ENCODE data around the gene NAP1L5.

Gene NAP1L5

DNA sequence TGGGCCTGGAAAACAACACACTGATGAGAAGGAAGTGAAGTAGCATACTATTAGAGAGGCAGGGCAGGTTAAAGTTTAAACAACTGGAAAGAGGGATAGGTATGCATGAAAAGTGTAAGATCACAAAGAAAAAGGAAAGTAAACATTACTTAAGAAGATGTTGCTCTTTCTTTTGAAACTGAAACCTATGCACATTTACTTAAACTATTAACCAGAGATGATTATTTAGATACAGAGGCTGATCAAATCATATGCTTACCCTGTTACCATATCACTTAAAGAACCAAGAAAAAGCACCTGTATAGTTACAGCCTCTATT lies 37.8 kb downstream of the NAP1L5 start:
- no peak for DNase-seq

DNA sequence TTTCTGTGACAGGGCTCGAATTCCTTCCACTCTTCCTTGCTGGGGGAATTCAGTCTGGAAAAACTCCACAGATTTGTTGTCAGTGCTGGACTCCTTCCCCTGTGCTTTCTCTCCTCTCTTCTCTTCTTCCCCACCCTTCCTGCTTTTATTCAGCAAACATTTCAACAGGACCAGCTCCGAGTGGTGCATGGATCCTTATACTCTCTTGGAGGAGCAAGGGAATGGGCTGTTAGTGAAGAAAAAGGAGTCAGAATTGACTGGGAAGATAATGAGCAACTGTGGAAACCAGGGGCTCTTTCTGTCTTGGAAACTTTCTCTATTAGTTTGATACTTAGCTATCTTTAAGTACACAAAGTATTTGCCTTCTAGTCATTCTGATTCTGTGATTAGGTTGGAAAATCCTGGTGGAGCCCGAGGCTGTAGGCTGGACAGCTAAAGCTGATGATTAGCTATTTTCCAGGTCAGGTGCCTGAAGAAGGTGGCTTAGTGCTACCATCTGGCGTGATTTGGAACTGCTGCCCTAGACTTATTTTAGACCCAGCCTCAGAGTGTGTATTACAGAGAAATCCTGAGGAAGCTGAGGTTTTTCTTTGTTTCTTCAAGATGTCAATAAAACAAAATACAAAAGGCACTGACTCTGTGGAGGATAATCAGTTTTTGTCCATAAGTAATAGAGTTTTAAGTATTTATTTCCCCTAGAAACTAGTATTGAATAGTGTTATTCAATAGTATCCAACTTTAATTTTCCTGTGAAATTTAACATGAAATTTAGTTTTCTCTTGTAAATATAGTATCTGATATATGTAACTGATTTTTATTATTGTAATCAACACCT lies 38.4 kb downstream of the NAP1L5 start:
- no peak for DNase-seq

DNA sequence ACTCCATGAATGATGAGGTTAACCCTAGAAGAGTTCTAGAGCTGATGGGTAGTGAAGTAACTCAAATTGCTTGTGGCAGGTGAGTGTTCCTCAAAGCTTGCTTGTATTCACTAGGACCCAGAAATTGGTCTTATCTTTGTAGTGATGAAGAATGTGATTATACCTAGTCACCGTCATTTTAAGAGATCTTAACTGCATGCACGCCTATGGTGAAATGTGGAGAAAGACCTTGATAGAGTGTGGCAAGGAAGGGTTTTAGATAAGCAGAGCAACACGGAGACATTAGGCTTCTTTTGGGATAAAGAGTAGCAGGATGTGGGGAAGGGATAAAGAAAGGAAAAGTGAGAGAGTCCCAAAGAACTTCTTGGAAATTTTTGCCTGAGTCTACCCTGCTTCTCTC lies 42.4 kb downstream of the NAP1L5 start:
- no peak for DNase-seq

DNA sequence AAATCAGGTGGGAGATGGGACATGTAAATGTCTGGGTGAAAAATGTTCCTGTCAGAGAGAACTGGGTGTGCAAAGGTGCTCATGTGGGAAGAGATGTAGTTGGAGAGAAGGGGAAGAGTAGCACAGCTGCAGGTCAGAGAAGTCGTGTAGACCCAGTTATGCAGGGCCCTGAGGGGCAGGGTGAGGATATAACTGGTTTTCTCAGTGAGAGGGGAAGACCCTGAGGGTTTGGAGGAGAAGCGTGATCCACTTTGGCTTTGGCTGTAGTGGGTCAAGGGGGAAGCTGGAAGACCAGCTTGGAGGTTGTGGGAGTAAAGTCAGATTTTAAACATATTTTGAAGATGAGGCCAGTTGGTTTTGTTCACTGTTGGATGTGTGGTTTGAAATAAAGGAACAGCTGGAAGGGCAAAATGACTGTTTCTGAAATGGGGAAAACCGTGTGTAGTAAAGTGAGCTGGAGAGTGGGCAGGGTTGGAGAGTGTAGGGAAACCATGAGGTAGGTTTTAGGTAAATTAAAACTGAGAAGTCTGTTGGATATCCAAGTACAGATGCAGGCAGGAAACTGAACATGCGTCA lies 44.2 kb downstream of the NAP1L5 start:
- no peak for DNase-seq

DNA sequence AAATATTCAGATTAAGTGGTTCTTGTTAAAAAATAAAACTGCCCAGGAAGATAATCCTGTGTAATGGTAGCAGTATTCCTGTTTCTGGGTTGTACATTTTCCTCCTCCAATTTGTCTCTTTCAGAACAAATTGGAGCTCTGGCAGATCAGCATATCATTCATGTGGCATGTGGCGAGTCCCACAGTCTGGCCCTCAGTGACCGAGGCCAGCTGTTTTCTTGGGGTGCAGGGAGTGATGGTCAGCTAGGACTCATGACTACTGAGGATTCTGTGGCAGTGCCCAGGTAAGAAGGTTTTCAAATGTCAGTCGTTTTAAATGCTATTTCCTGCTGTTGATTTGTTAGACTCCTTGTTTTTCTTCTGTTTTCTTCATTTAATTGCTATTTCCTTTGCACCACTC lies 47.9 kb downstream of the NAP1L5 start:
- no peak for DNase-seq

DNA sequence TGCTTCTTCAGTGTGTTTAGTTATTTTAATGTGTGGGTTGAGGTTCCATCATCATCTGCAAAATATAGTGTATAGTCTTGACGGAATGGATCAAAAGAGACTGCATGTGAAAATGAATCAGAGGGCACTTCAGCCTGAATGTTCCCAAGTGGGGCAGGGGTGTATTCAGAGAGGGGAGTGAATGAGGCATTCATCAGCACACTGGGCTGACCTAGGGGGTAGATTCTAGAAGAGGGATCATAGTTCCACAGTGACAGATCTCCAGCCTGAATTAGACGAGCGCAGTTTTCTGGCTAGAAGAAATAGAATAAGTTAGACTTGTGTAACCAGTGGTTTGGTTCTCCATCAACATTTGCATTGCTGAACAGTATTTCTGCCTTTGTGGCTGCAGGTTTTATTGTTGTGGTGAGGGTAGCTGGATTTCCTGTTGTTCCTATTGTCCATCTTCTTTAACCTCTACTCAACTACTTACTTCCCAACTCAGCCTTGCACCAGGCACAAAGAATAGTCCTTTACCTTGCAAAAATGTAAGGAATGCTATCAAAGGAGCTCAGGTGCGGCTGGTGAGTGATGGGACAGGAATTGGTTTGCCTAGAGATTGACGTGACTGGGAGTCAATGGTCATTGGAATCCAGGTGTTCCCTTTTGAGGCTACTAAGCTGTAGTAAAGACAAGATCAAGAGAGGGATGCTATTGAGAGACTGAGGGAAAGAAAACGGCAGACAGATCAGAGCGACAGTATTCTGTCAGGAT lies 50.9 kb downstream of the NAP1L5 start:
- no peak for DNase-seq

DNA sequence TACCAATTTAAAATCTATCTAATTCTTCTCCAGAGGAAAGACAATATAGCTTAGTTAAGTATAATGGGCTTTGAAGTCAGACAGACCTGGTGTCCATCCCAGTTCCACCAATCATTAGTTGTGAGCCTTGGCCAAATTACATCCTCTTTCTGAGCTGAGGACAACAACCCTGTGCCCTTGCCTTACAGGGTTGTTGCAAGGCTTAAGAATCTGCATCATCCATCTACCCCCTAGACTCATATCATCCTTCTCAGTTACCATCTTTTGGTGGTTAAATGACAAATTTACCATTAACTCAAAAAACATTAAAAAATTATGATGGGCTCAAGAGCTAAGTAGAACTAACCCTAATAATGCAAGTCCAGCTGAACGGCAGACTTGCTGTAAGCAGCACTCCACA lies 51.6 kb downstream of the NAP1L5 start:
- DNase-seq = no peak

All from stimulated activated naive CD4-positive, alpha-beta T cell treated with Interleukin-2 at 50 U/mL for 16 hours (primary cell).